PFSK-1 (cell line): ENCODE measurements around the gene TK1.

Experiments
- FOXP2 ChIP-seq: optimal IDR thresholded peaks from 2 replicates; pipeline ENCODE3; 2011; ENCODE audit warnings: borderline replicate concordance, control low read depth, inconsistent platforms; ENCODE audit not compliant: insufficient read depth; ENCODE audit errors: extremely low read length, extremely low read depth
- POLR2AphosphoS5 ChIP-seq: IDR thresholded peaks from 2 replicates; pipeline ENCODE4 v1.6.1; 2012; ENCODE audit warnings: low read depth, mild to moderate bottlenecking, control low read depth, low read length, moderate library complexity
- TAF1 ChIP-seq: IDR thresholded peaks from 2 replicates; pipeline ENCODE4 v1.6.1; 2012; ENCODE audit warnings: low read length, control low read depth, borderline replicate concordance; ENCODE audit not compliant: insufficient read depth
- TF ChIP-seq, protein P1 (sequence below), 2 experiments: IDR thresholded peaks; 2 replicates each; pipeline versions ENCODE4 v1.6.1 to v1.8.0; 2011 to 2012; ENCODE audit warnings: low read depth in 2 of 2, low read length in 2 of 2, control low read depth in 1 of 2, inconsistent platforms in 1 of 2, mild to moderate bottlenecking in 1 of 2, moderate library complexity in 1 of 2; ENCODE audit not compliant: insufficient read depth in 1 of 2

DNA sequence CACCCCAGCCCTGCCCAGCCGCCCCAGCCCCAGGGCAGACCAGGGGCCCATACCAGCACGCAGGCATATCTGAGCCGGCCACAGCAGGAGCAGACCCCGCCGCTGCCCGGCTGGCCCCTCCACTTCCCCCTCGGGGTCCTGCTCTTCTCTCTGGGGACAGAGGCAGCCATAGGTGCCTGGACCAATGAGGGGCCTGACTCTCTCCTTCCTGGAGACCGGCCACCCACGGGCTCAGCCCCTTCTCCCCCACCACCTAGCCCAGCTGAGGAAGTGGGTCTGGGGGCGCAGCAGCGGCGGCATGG lies 62.1 kb downstream of the TK1 start:
- TF ChIP-seq, protein P1, sequence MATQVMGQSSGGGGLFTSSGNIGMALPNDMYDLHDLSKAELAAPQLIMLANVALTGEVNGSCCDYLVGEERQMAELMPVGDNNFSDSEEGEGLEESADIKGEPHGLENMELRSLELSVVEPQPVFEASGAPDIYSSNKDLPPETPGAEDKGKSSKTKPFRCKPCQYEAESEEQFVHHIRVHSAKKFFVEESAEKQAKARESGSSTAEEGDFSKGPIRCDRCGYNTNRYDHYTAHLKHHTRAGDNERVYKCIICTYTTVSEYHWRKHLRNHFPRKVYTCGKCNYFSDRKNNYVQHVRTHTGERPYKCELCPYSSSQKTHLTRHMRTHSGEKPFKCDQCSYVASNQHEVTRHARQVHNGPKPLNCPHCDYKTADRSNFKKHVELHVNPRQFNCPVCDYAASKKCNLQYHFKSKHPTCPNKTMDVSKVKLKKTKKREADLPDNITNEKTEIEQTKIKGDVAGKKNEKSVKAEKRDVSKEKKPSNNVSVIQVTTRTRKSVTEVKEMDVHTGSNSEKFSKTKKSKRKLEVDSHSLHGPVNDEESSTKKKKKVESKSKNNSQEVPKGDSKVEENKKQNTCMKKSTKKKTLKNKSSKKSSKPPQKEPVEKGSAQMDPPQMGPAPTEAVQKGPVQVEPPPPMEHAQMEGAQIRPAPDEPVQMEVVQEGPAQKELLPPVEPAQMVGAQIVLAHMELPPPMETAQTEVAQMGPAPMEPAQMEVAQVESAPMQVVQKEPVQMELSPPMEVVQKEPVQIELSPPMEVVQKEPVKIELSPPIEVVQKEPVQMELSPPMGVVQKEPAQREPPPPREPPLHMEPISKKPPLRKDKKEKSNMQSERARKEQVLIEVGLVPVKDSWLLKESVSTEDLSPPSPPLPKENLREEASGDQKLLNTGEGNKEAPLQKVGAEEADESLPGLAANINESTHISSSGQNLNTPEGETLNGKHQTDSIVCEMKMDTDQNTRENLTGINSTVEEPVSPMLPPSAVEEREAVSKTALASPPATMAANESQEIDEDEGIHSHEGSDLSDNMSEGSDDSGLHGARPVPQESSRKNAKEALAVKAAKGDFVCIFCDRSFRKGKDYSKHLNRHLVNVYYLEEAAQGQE (IDR thresholded peaks at IDR 0.05; ENCODE audit: insufficient read depth in 1 of 2, low read depth in 2 of 2, low read length in 2 of 2), result no peak
- TF ChIP-seq FOXP2 (no peak), POLR2AphosphoS5 (no peak), TAF1 (no peak)
